ENCODE results near the gene CORO7. TPM values are rescaled to one million over a fixed set of nuclear protein-coding genes. Genes with fewer than 3 reads are reported as not detected.

CORO7 gene
- polyA plus RNA-seq, 1 of the 3 experiments (the other 2 are of a cell fraction), result 25.8 TPM

- 84% methylated on average over 11 of the region's 14 CpGs for WGBS (ENCODE audit: low lambda C conversion rate)
- Histone ChIP-seq H4K20me1 (ENCODE audit: insufficient read depth) (no peaks in the 10 kb centered on the region), H3K4me1 (ENCODE audit: control insufficient read depth in 1 of 2, insufficient read depth in 2 of 2, low read depth in 1 of 2, low read length in 1 of 2) (no peaks in the 10 kb centered on the region), H3F3A (replicated peaks; ENCODE audit: insufficient read depth) (no peaks in the 10 kb centered on the region), H3K9me2 (no peaks in the 10 kb centered on the region), H3K4me2 (no peak overlapping the region), H3K27ac (ENCODE audit: low read depth in 2 of 2, low read length in 1 of 2) (no peak overlapping the region), H3K36me3 (replicated peaks in 1 of 2; ENCODE audit: control insufficient read depth in 1 of 2, insufficient read depth in 2 of 2, low read length in 1 of 2) (peaks cover 16 to 55% of the 10 kb centered on the region in 2 experiments), H3K79me2 (ENCODE audit: insufficient read depth) (no peaks in the 10 kb centered on the region), H3K9ac (no peak overlapping the region), H3K9me3 (no peaks in the 10 kb centered on the region), H3K4me3 (ENCODE audit: low read depth in 2 of 2, low read length in 1 of 2) (no peak overlapping the region), H2AFZ (ENCODE audit: low read depth) (no peak overlapping the region), H3K27me3 (ENCODE audit: insufficient read depth) (no peaks in the 10 kb centered on the region)
- ChIA-PET POLR2A (interaction anchor here (1.5 kb wide), 1 partner anchor 9 kb away, joined by 4 read pairs; no protein-coding TSS in a partner anchor), CTCF (interaction anchor here (1.0 kb wide), 1 partner anchor 48 kb away, joined by 3 read pairs; no protein-coding TSS in a partner anchor)
- DNase-seq, result no peak
- no peak for TF ChIP-seq NRF1 (IDR thresholded peaks at IDR 0.05; ENCODE audit: low read depth, low read length)
- no peak for TF ChIP-seq REST (IDR thresholded peaks at IDR 0.05; ENCODE audit: low read depth, low read length)
- TF ChIP-seq TEAD4 (IDR thresholded peaks at IDR 0.05; ENCODE audit: borderline replicate concordance, insufficient read depth), result no peak
- TF ChIP-seq TAF1 (IDR thresholded peaks at IDR 0.05; ENCODE audit: borderline replicate concordance, low read depth, low read length), result no peak
- no peak for TF ChIP-seq MXI1 (IDR thresholded peaks at IDR 0.05; ENCODE audit: low read depth, low read length)
- no peak for TF ChIP-seq JUND (IDR thresholded peaks at IDR 0.05)
These were observed 34.6 kb upstream of the CORO7 start for GRCh38 chr16:4450931-4451519.

GRCh38 chr16:4450430-4450829 is 34.0 kb upstream of the CORO7 start:
- Histone ChIP-seq H3K4me2 (no peak overlapping the region), H3K4me3 (ENCODE audit: low read depth in 2 of 2, low read length in 1 of 2) (no peak overlapping the region), H3K4me1 (ENCODE audit: control insufficient read depth in 1 of 2, insufficient read depth in 2 of 2, low read depth in 1 of 2, low read length in 1 of 2) (no peaks in the 10 kb centered on the region), H3K9ac (no peak overlapping the region), H3F3A (replicated peaks; ENCODE audit: insufficient read depth) (no peaks in the 10 kb centered on the region), H2AFZ (ENCODE audit: low read depth) (no peak overlapping the region), H3K79me2 (ENCODE audit: insufficient read depth) (no peaks in the 10 kb centered on the region), H3K36me3 (replicated peaks in 1 of 2; ENCODE audit: control insufficient read depth in 1 of 2, insufficient read depth in 2 of 2, low read length in 1 of 2) (peaks cover 11 to 50% of the 10 kb centered on the region in 2 experiments), H3K27me3 (ENCODE audit: insufficient read depth) (no peaks in the 10 kb centered on the region), H3K27ac (ENCODE audit: low read depth in 2 of 2, low read length in 1 of 2) (no peak overlapping the region), H3K9me3 (no peaks in the 10 kb centered on the region), H4K20me1 (ENCODE audit: insufficient read depth) (no peaks in the 10 kb centered on the region), H3K9me2 (no peaks in the 10 kb centered on the region)
- POLR2A ChIA-PET, result interaction anchor here (1.5 kb wide), 1 partner anchor 9 kb away, joined by 4 read pairs; no protein-coding TSS in a partner anchor
- CTCF ChIA-PET, result interaction anchor here (1.0 kb wide), 1 partner anchor 48 kb away, joined by 3 read pairs; no protein-coding TSS in a partner anchor
- TF ChIP-seq GATA2 (CRISPR knock-in tag; IDR thresholded peaks at IDR 0.05) (no peak), TAF1 (IDR thresholded peaks at IDR 0.05; ENCODE audit: borderline replicate concordance, low read depth, low read length) (no peak)
- DNase-seq, result no peak
- 84% methylated on average over 13 of the region's 14 CpGs for WGBS (ENCODE audit: low lambda C conversion rate)

All from SK-N-SH (cell line).